ENCODE results near the gene ELAVL1.
"Not testable (repeated sequence)": the region's sequence is repeated elsewhere in the genome, so short reads cannot be mapped to it uniquely, and the experiment has no call there.

ELAVL1 gene

DNA sequence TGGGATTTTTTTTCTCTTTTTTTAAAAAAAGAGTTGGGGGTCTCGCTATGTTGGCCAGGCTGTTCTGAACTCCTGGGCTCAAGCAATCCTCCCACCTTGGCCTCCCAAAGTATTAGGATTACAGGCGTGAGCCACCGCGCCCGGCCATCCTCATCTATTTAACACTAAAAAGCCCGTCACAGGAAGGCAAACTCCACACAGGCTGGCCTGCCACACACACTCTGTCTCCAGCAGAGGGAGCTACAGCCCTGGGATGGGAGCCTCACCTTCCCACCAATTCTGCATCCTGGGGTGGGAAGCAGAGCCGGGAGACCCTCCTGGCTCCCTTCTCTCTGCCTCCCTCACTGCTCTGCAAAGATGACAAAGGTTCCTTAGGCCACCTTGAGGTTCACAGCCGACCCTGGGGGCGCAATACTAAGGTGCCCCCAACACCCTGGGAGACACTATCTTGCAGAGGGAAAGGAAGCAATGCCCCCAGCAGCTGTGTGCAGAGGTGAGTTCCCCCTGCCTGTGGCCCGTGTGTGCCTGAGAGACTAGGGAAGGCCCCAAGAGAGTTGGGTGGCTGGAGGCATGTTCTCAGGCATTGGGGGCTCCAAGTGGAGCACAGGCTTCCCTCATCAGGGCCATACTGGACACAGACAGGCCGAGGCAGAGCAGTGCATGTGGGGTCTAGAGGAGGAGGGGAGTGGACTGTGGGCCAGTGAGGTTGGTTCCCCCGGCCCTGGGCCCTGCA, 34.6 kb downstream of the ELAVL1 start:
- peak; percentile 15 to 21 for DNase-seq (ENCODE audit: low read depth in 2 of 2)

- no peak for DNase-seq (ENCODE audit: low read depth in 2 of 2)
Measured at GRCh38 chr19:7969555-7969939, 35.9 kb downstream of the ELAVL1 start.

DNA sequence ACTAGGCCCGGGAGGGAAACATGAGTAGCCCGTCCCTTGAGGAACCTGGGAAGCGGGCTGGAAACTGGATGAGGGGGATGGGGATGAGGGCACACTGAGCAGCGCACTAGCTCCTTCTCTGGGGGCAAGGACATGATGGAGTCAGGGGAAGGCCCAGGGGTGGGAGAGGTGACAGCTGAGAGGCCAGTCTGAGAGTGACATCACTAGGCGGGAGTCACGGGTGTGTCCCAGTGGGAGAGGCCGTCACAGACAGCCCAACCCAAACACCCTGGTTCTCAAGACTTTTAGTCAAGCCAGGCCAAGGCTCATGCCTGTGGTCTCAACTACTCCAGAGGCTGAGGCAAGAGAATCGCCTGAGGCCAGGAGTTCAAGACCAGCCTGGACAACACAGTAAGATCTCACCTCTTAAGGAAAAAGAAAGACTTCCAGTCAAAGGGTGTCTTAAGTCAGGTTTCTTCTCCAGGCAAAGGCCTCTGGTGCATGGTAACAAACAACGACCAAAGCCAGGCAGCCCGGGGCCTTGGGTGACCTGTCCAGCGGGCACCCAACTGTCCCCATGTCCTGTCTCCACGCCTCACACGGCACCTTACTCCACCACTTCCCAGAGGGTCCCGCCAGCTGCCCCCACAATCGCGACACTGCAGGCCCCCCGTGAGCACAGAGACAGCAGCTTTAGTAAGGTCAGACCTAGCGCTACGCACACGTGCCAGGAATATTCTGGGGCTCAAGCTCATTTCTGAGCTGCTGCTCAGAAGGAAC, 36.5 kb downstream of the ELAVL1 start:
- no peak for DNase-seq (ENCODE audit: low read depth in 2 of 2)

GRCh38 chr19:7968008-7968795, 37.2 kb downstream of the ELAVL1 start:
- no peak for DNase-seq (ENCODE audit: low read depth in 2 of 2)

DNA sequence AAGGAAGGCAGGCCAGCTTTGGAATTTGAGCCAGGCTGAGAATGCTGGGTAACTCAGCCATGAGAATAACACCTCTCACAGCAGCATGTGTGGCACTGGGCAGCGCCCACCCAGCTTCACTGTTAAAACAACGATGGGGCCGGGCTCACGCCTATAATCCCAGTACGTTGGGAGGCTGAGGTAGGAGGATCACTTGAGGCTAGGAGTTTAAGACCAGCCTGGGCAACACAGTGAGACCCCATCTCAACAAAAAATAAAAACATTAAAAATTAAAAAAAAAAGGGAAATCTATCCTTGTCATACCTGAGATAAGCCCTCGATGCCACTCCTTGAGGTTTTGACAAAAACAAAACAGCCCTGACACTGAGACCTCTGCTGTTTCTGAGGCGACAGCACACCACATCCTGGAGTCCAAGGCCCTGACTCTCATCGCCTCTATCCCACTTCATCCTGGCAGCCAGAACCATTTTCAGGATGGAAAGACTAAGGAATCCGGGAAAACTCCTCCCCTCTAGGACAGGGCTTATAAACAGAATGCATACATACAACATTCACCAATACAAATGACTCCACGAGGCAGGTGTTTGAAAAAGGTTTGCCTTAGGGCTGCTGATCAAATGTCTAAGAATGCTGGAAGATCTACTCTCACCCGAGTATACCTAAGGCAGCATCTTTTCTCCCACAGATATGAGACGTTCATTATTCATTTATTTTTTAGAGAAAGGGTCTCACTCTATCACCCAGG, 39.3 kb downstream of the ELAVL1 start:
- DNase-seq (ENCODE audit: low read depth in 2 of 2), result no peak

GRCh38 chr19:7965259-7965841, 40.1 kb downstream of the ELAVL1 start:
- DNase-seq (ENCODE audit: low read depth in 2 of 2), result no peak

DNA sequence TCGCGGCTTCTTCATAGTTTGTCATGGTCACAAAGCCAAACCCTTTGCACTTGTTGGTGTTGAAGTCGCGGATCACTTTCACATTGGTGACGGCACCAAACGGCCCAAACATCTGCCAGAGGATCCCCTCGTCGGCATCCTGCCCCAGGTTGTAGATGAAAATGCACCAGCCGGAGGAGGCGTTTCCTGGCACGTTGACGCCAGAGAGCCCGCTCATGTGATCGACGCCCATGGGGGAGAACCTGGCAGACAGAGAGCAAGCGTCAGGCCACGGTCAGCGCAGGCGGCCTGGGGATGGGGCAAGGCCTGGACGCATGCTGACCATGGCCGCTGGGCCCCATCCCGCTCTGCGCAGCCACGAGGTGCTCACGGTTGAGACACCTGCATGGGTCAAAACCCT, 41.9 kb downstream of the ELAVL1 start:
- no peak for DNase-seq (ENCODE audit: low read depth in 2 of 2)

GRCh38 chr19:7962644-7963268, 42.7 kb downstream of the ELAVL1 start:
- no peak for DNase-seq (ENCODE audit: low read depth in 2 of 2)

- DNase-seq (ENCODE audit: low read depth in 2 of 2), result no peak
Measured at GRCh38 chr19:7961920-7962626, 43.4 kb downstream of the ELAVL1 start.

GRCh38 chr19:7961082-7961481, 44.4 kb downstream of the ELAVL1 start:
- not testable (repeated sequence) for DNase-seq (ENCODE audit: low read depth in 2 of 2)

DNA sequence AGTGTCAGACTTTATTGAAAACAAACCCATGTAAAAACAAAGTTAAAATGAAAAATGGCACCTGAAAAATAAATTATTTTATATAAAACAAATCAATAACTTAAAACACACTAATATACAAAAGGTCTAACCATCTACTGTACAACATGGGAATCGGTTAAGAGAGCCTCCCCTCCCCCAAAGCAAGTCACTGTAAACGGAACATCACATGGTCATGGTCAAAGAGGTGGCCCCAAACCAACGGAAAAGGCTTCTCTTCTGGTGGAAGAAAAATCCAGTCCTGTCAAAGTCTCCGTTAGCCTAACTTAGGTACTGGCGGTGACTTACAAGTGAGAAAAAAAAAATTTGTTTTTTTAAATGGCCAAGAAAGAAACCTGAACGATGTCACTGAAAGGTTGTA, 46.2 kb downstream of the ELAVL1 start:
- DNase-seq (ENCODE audit: low read depth in 2 of 2), result no peak

DNA sequence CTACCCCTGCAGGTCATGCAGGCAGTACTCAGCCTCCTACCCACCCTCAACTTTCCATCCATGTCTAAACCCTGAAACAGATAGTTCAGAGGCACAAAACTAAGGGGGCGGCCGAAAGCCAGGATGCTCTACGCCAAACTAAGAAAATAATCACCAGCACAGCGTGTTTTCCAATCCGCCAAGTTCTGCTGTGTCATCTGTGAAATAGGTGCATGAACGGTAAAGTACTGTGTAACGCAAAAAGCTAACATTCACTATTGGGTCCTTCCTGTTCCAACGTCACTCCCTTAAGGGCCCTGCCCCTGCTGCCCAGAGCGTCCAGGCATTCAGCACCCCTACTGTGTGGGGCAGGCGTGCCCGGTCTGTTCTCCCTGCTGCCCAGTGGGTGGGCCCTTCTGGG, 49.7 kb downstream of the ELAVL1 start:
- no peak for DNase-seq (ENCODE audit: low read depth in 2 of 2)

- DNase-seq (ENCODE audit: low read depth in 2 of 2), result no peak
Measured at GRCh38 chr19:7953576-7953975, 51.9 kb downstream of the ELAVL1 start.

DNA sequence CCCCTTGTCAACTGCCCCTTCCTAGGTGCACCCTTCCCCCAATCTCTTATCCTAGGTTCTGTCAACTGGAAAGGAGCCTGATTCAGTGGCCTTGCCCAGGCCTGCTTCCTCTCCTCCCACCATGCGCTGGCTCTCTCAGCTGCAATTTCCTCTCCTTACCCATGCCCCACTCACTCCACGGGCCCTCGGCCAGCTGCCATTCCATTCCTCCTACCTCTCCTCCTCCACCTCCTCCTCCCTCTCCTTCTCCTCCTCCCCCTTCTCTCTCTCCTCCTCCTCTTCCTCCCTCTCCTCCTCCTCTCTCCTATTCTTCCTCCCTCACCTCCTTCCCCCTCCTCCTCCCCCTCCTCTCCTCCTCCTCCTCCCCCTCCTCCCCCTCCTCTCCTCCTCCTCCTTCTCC, 52.4 kb downstream of the ELAVL1 start:
- no peak for DNase-seq (ENCODE audit: low read depth in 2 of 2)

- no peak for DNase-seq (ENCODE audit: low read depth in 2 of 2)
Measured at GRCh38 chr19:7947939-7948338, 57.5 kb downstream of the ELAVL1 start.

DNA sequence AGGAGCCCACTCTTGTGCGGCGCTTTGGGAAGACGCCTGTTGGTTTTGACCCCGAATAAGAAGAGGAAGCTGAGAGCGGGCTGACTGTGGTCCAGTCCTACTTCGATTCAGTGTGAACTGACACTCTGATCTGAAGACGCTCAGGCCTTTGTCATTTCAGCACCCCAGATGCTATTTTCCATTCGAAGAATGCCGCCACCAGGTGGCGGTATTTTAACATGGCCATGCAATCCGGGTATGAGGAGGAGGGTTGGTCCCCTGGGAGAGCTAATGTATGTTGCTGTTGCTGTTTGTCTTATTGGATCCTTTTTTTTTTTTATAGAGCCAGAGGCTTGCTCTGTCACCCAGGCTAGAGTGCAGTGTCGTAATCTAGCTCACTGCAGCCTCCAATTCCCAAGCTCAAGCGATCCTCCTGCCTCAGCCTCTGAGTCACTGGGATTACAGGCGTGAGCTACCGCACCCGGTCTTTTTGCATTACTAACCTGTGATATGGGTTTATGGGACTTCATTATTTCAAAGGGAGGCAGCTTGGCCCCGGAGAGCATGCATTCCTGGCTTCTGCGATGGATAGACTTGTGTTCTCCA, 61.2 kb downstream of the ELAVL1 start:
- peak; percentile 80 to 83 for DNase-seq (ENCODE audit: low read depth in 2 of 2)

DNA sequence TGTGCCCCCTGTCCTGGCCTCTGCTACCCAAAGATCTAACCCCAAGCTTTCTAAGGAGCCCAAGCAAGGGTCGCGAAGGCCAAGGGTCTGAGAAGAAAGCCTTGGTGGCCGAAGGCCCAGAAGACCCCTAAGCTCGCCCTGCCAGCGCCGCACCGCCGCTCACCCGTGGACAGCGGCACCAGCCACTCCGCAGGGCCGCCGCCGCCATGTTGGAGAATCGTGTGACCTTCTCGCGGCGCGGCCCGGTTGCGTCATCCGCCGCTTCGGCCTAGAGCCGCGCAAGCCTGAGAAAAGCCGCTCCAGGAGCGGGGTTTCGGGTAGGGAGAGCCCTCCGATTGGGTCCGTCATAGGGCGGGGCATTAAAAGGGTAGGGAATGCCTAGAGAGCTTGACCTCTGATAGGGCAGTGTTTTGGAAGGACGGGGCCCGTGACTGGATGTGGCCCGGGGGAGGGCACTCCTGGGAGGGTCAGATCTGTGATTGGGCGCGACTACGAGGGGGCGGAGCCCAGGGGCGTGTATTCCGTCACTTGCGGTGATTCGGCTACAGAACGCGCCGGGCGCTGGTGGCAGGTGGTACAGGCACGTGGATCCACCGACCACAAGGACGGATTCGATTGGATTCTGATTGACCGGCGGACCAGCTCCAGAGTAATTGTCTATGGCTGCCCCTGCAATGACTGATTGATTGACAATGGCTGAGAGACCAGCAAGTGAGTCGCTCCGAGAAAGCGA, 61.8 kb downstream of the ELAVL1 start, which contains the start of gene TIMM44:
Gene TIMM44, minus strand, starts transcription at position 223 of the 733 bp plus-strand sequence. Its CDS starts 15 bp downstream, at position 208.
- DNase-seq (ENCODE audit: low read depth in 2 of 2), result peak; percentile 96 to 99

DNA sequence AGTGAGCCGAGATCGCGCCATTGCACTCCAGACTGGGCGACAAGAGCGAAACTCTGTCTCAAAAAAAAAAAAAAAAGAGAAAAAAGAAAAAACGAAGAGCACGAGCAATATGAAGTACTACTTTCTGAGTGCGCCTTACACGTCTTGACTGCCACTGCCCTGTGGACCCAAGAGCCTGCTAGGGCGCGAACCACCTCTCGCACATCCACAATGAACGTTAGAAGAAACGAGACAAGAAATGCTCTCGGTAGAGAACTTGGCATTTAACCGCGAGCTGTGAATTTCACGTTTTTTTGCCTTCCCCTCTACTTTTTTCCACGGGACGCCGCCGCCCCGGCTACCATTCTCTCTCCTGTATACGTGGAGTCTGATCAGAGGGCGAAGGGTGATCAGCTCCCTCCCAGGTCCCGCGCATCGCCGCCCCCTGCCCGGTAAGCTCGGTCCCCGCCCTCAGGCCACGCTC, 62.4 kb downstream of the ELAVL1 start:
- DNase-seq (ENCODE audit: low read depth in 2 of 2), result no peak

All from stimulated activated CD4-positive, alpha-beta T cell treated with anti-CD3 and anti-CD28 coated beads, Interleukin-4, amount 100 ng/mL, for 48 hours (primary cell).